Measurements from ENCODE around the gene CYP2A6.
"Not testable (repeated sequence)": the region's sequence is repeated elsewhere in the genome, so short reads cannot be mapped to it uniquely, and the experiment has no call there.

CYP2A6 gene

GRCh38 chr19:40822704-40823553 is 27.3 kb downstream of the CYP2A6 start:
- H3K9me3 ChIP-seq, H3K27me3 ChIP-seq, H4K20me1 ChIP-seq, H3K4me3 ChIP-seq, H3K9ac ChIP-seq: not testable (repeated sequence)
- peak overlapping the region; percentile 57 for H3K4me2 ChIP-seq
- H3K36me3 ChIP-seq: peaks cover 14% of the 10 kb centered on the region; the same call in 1 of the 2 replicates
- peak overlapping the region; percentile 35; the same call in 1 of the 2 replicates for H3K27ac ChIP-seq
- H3K4me1 ChIP-seq: peaks cover 37% of the 10 kb centered on the region

DNA sequence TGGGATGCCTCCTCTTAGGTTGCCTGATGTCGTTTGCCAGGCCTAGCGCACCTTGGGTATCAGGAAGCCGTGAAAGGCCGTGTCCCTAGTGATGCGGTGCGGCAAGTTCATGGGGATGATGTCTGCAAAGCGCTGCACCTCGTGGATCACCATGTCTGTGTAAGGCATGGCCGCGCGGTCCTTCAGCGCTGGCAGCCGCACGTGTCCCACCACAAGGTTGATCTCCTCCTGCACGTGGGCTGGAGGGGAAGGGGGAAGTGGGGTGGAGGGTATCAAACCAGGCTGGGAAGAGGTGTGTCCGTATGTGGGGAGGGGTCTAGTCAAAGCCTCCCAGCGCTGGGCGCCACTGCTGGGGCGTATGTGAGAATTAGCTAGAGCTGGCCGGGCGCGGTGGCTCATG is 28.1 kb downstream of the CYP2A6 start:
- no peaks in the 10 kb centered on the region for H3K27me3 ChIP-seq
- peak overlapping the region; percentile 57; the same call in 1 of the 2 replicates for H3K4me2 ChIP-seq
- H3K9ac ChIP-seq: no peak overlapping the region
- H3K36me3 ChIP-seq: peaks cover 6% of the 10 kb centered on the region; the same call in 1 of the 2 replicates
- TF ChIP-seq Cebpa-rat (IDR thresholded peaks at IDR 0.05): no peak
- H3K4me1 ChIP-seq: peaks cover 40% of the 10 kb centered on the region
- no peak overlapping the region for H3K4me3 ChIP-seq
- no peaks in the 10 kb centered on the region for H3K9me3 ChIP-seq
- H4K20me1 ChIP-seq: no peaks in the 10 kb centered on the region
- no peak overlapping the region for H3K27ac ChIP-seq

- H4K20me1 ChIP-seq, H3K36me3 ChIP-seq, H3K4me3 ChIP-seq, H3K27me3 ChIP-seq, H3K9ac ChIP-seq, H3K27ac ChIP-seq, H3K9me3 ChIP-seq: not testable (repeated sequence)
- H3K4me1 ChIP-seq: peaks cover 40% of the 10 kb centered on the region
- peak overlapping the region; percentile 48 for H3K4me2 ChIP-seq
These were observed 30.6 kb downstream of the CYP2A6 start for GRCh38 chr19:40819479-40820234.

GRCh38 chr19:40818480-40819399 is 31.5 kb downstream of the CYP2A6 start:
- H3K27me3 ChIP-seq, H3K9ac ChIP-seq, H4K20me1 ChIP-seq, H3K27ac ChIP-seq, H3K9me3 ChIP-seq, H3K36me3 ChIP-seq: not testable (repeated sequence)
- H3K4me1 ChIP-seq: peaks cover 36% of the 10 kb centered on the region
- peak overlapping the region; percentile 27; the same call in 1 of the 2 replicates for H3K4me3 ChIP-seq
- H3K4me2 ChIP-seq: peak overlapping the region; percentile 78

DNA sequence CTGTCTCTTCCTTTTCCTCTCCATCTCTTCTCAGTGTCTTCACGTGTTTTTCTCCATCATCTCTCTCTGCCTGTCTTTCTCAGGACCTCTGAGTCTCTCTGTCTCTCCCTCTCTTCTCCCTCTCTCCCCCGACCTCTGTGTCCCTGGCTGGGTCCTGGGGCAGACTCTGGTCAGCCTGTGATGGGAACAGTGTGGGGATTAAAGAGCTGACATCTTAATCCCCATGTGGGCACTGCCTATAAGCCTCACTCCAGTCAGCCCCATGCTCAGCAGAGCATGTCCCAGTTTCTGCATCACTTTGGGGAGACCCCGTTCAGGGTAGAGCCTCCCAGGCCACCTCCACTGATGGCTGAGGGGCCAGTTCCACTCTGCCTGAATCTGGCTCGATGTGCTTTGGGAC is 35.0 kb downstream of the CYP2A6 start:
- H3K4me3 ChIP-seq: no peak overlapping the region
- TF ChIP-seq Cebpa-rat (IDR thresholded peaks at IDR 0.05): no peak

GRCh38 chr19:40813182-40813581 is 37.1 kb downstream of the CYP2A6 start:
- Histone ChIP-seq H4K20me1 (peaks cover 53% of the 10 kb centered on the region), H3K27ac (no peak overlapping the region), H3K4me3 (no peak overlapping the region), H3K4me2 (no peak overlapping the region), H3K9ac (no peak overlapping the region), H3K36me3 (peaks cover 20% of the 10 kb centered on the region), H3K4me1 (peaks cover 23% of the 10 kb centered on the region), H3K9me3 (no peaks in the 10 kb centered on the region), H3K27me3 (peaks cover 26% of the 10 kb centered on the region)
- TF ChIP-seq Cebpa-rat (IDR thresholded peaks at IDR 0.05): no peak

More for the DNA sequence above, 35.0 kb downstream of the CYP2A6 start:
- Histone ChIP-seq H3K27ac (no peak overlapping the region), H3K36me3 (0 out of 2 replicates have a peak, but pooled peaks cover under 1% of the 10 kb centered on the region), H3K9me3 (no peaks in the 10 kb centered on the region), H4K20me1 (peaks cover 33% of the 10 kb centered on the region), H3K4me1 (peaks cover 37% of the 10 kb centered on the region), H3K4me2 (no peak overlapping the region), H3K9ac (no peak overlapping the region), H3K27me3 (peaks cover 26% of the 10 kb centered on the region)

GRCh38 chr19:40812571-40812970 is 37.7 kb downstream of the CYP2A6 start:
- Histone ChIP-seq H3K27me3 (peaks cover 26% of the 10 kb centered on the region), H3K4me1 (peaks cover 18% of the 10 kb centered on the region), H4K20me1 (peaks cover 59% of the 10 kb centered on the region), H3K4me2 (peak overlapping the region; percentile 85; the same call in 1 of the 2 replicates), H3K36me3 (peaks cover 27% of the 10 kb centered on the region)
- H3K27ac ChIP-seq, H3K9ac ChIP-seq, H3K4me3 ChIP-seq, H3K9me3 ChIP-seq: not testable (repeated sequence)

DNA sequence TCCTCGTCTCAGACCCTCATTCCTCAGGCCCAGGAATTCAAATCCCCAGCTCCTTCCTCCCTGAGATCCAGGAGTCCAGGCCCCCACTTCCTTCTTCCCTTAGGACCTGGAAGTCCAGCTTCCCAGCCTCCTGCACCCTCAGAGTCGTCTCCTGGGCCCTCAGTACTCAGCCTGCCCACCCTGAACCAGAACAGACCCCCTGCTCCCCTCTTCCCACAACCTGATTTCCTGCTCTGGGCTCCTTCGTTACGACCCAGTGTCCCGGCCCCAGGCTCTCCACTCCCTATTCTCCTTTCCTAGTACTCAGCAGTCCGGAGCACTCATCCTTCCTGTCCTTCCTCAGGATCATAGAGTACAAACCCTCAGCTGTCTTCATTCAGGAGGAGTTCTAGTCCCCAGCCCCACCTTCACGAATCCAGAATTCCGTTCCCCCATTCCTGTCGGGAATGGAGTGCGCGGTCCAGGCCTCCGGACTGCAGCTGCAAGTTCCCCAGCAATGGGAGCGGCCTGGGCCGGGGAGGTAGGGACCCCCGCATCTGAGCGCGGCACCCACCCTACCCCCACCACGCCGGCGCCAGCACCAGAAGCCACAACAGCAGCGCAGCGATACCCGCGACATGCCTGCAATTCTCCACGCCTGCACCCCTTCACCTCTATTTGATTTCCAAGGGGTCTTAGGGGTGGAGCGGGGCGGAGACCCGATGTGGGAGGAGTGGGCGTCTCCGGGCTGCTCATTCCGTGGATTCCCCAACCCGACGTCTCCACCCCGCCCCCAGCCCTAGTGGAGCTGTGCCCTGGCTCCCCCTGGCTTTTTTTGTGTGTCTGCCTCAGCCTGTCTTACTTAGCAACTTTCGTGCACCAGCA is 38.5 kb downstream of the CYP2A6 start:
- H3K4me3 ChIP-seq: peak overlapping the region; percentile 65
- peak overlapping the region; percentile 34; the same call in 1 of the 2 replicates for H3K9ac ChIP-seq

DNA sequence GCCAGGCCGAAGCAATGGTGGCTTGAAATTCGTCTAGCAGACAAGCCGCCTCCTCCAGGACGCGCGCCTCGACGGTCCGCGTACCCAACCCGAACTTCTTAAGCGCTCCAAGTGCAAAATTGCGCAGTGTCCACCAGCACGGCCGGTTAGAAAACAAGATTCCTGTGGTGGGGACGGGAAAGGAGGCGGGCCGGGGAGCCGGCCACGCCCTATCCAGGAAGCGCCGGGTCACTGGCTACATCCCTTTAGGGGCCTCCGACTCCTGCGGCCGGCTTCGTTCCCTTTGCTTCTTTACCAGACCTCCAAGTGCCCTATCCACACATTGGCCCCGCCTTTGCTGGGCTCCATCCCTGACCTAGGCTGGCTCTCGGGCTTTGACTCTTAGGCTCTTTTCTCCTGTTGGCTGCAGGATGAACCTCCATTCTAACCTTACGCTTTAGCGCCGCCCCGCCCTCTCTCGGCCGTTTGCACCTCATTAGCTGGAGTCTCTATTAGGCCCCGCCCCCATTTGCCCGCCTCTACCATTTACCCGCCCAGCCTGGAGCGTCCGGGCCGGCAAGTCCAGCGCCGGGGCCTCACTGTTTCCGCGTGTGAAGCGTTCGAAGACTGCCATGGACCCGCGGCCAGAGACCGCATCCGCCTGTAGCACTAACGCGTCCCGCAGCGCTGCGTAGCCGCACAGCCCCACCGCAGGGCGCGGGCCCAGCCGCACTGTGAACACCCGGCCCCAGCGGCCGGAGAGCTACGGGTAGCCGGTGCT is 39.4 kb downstream of the CYP2A6 start:
- peaks cover 26% of the 10 kb centered on the region for H3K27me3 ChIP-seq
- not testable (repeated sequence) for H3K9me3 ChIP-seq, H3K27ac ChIP-seq
- peaks cover 40% of the 10 kb centered on the region for H3K36me3 ChIP-seq
- H4K20me1 ChIP-seq: peaks cover 77% of the 10 kb centered on the region
- H3K4me3 ChIP-seq: peak overlapping the region; percentile 65
- H3K9ac ChIP-seq: peak overlapping the region; percentile 34; the same call in 1 of the 2 replicates
- peaks cover 36% of the 10 kb centered on the region for H3K4me1 ChIP-seq
- peak overlapping the region; percentile 85 for H3K4me2 ChIP-seq

More for the DNA sequence above, 38.5 kb downstream of the CYP2A6 start:
- Histone ChIP-seq H3K9me3 (no peaks in the 10 kb centered on the region), H3K4me2 (peak overlapping the region; percentile 85), H3K4me1 (peaks cover 27% of the 10 kb centered on the region), H3K36me3 (peaks cover 34% of the 10 kb centered on the region), H3K27me3 (peaks cover 26% of the 10 kb centered on the region), H3K27ac (no peak overlapping the region), H4K20me1 (peaks cover 68% of the 10 kb centered on the region)
- no peak for TF ChIP-seq Cebpa-rat (IDR thresholded peaks at IDR 0.05)
